ENCODE data around the gene C17orf100. TPM values are rescaled to one million over a fixed set of nuclear protein-coding genes. Genes with fewer than 3 reads are reported as not detected.

Gene C17orf100
- total and polyA plus RNA-seq, 9 of the 15 experiments (the other 6 are each of a cell fraction or from before 2014, with no cell fraction given), result 0.04 to 1.7 (median 0.43) TPM

DNA sequence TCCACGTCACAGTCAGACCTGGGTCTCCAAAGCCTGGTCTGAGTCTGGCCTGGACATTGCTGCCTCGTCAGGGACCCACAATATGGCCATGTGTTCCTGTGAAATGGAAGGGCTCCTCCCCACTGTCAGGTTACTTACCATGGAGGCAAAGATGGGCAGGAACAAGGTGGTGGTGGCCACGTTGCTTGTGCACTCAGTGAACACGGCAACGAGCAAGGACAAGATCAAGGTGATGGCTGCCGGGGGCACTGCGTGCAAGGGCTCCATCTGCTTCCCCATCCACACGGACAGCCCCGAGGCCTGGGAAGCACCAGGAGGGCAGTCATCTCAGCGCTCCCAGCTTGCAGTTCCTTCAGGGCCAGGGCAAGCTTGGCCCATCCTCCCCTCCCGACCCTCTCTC, 39.1 kb downstream of the C17orf100 start:
- Histone ChIP-seq H4K20me1 (replicated peaks; ENCODE audit: control insufficient read depth, insufficient read depth, low read length) (no peaks in the 10 kb centered on the region), H3K27ac (ENCODE audit: extremely low read depth, low read depth, low read length) (no peak overlapping the region), H3K9me1 (ENCODE audit: control insufficient read depth, insufficient read depth, low read length) (no peaks in the 10 kb centered on the region), H3K9ac (ENCODE audit: insufficient read depth in 1 of 2, low read depth in 2 of 2, low read length in 2 of 2) (no peak overlapping the region), H3K4me2 (ENCODE audit: insufficient read depth, low read length) (no peak overlapping the region), H3K79me2 (ENCODE audit: control insufficient read depth, insufficient read depth, low read length) (no peaks in the 10 kb centered on the region), H3K4me1 (replicated peaks in 1 of 2; ENCODE audit: control insufficient read depth in 2 of 2, insufficient read depth in 2 of 2, low read length in 2 of 2) (no peaks in the 10 kb centered on the region), H3K4me3 (no peak overlapping the region), H2AFZ (ENCODE audit: low read depth, low read length) (no peak overlapping the region), H3K27me3 (ENCODE audit: control insufficient read depth in 2 of 2, insufficient read depth in 2 of 2, low read length in 2 of 2) (peaks cover 7 to 44% of the 10 kb centered on the region in 2 experiments; a peak in 4 of 5 replicates), H3K36me3 (ENCODE audit: control insufficient read depth, insufficient read depth, low read length) (no peaks in the 10 kb centered on the region), H3K9me3 (replicated peaks; ENCODE audit: control insufficient read depth, insufficient read depth, low read depth, low read length) (no peaks in the 10 kb centered on the region)
- no peak for ATAC-seq
- in situ Hi-C loops (cut with MboI), result no loop called here
- no TSS peak for BruUV-seq (replicated peaks)
- 0% methylated on average over 7 of the region's 11 CpGs for WGBS (ENCODE audit: insufficient coverage, low coverage, missing lambda C conversion rate)
- CTCF ChIA-PET (ENCODE audit: low intra/inter-chr PET ratio), result no interaction called here
- no peak for FAIRE-seq
- no peak for DNase-seq (ENCODE audit: extremely low read depth in 1 of 4, low spot score in 3 of 4)
- intact Hi-C loops (cut with micrococcal nuclease), result no loop called here
- TF ChIP-seq ZNF583 (CRISPR knock-in tag; IDR thresholded peaks at IDR 0.05), result no peak
- TF ChIP-seq GATAD2B (IDR thresholded peaks at IDR 0.05; ENCODE audit: borderline replicate concordance), result no peak
- TF ChIP-seq, protein P1, sequence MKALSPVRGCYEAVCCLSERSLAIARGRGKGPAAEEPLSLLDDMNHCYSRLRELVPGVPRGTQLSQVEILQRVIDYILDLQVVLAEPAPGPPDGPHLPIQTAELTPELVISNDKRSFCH (CRISPR knock-in tag; IDR thresholded peaks at IDR 0.05), result no peak
- TF ChIP-seq, protein P1 (tag; IDR thresholded peaks at IDR 0.05), result no peak
- TF ChIP-seq POLR3A (IDR thresholded peaks at IDR 0.05; ENCODE audit: borderline replicate concordance, extremely low read depth, insufficient read depth, insufficient read length), result no peak
- no peak for TF ChIP-seq NCOA2 (IDR thresholded peaks at IDR 0.05; ENCODE audit: partially characterized antibody in 2 of 2)
- TF ChIP-seq, protein P2, sequence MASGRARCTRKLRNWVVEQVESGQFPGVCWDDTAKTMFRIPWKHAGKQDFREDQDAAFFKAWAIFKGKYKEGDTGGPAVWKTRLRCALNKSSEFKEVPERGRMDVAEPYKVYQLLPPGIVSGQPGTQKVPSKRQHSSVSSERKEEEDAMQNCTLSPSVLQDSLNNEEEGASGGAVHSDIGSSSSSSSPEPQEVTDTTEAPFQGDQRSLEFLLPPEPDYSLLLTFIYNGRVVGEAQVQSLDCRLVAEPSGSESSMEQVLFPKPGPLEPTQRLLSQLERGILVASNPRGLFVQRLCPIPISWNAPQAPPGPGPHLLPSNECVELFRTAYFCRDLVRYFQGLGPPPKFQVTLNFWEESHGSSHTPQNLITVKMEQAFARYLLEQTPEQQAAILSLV (tag; IDR thresholded peaks at IDR 0.05), result no peak
- no peak for TF ChIP-seq ZFP36 (IDR thresholded peaks at IDR 0.05; ENCODE audit: low read depth, low read length, partially characterized antibody)
- TF ChIP-seq KAT8 (IDR thresholded peaks at IDR 0.05; ENCODE audit: low read depth), result no peak
- POLR2A ChIA-PET, result interaction anchor here (0.7 kb wide), 1 partner anchor 1091 kb away, joined by 4 read pairs; no protein-coding TSS in a partner anchor

All from K562 (cell line).